MG63 (cell line): ENCODE results near the gene KHK. TPM values are rescaled to one million over a fixed set of nuclear protein-coding genes. Genes with fewer than 3 reads are reported as not detected.
A peak's percentile ranks its signal among the peaks of the same experiment; 100 is the strongest.

Experiments
- DNase-seq: peaks from one replicate; pipeline ENCODE4 v3.0.0-alpha.2; 2020
- H3K27me3 ChIP-seq: fragments of 250-450 bp; sonication (Bioruptor Pico); 2 replicates; pipeline ENCODE4 v1.5.1; 2020; ENCODE audit warnings: mild to moderate bottlenecking, moderate library complexity
- H3K36me3 ChIP-seq: fragments of 250-450 bp; sonication (Bioruptor Pico); 2 replicates; pipeline ENCODE4 v1.5.1; 2020; ENCODE audit warnings: mild to moderate bottlenecking, moderate library complexity
- H3K4me3 ChIP-seq: fragments of 250-450 bp; sonication (Bioruptor Pico); 2 replicates; pipeline ENCODE4 v1.5.1; 2020; ENCODE audit warnings: mild to moderate bottlenecking, moderate library complexity
- H3K9me3 ChIP-seq: fragments of 250-450 bp; sonication (Bioruptor Pico); 2 replicates; pipeline ENCODE4 v1.5.1; 2020; ENCODE audit warnings: mild to moderate bottlenecking, moderate library complexity
- total RNA-seq: library from RNA; depleted of rRNA; stranded (reverse); fragments of >200 nt; shearing (Covaris generic); gene quantifications from 2 replicates; pipeline ENCODE4 v1.2.3, GENCODE V29; 2014; ENCODE audit warnings: low replicate concordance

KHK gene
- total RNA-seq, 1 experiment from 2014 or later = 5.0 TPM

- no peak overlapping the region for H3K4me3 ChIP-seq
Measured at GRCh38 chr2:27128668-27129571, 42.3 kb downstream of the KHK start.

DNA sequence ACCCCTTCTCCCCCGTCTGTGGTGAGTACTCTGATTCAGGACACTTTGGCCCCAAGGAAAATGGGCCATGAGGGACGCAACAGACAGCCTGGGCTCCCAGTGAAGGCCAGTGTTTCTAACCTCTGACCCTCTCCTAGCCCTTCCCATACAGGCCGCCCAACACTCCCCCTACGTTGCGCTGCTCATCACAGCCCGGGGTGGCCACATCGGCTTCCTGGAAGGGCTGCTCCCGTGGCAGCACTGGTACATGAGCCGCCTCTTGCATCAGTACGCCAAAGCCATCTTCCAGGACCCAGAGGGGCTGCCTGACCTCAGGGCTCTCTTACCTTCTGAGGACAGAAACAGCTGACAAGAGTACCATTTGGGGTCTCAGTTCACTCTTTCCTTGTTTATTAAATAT lies 43.8 kb downstream of the KHK start:
- Histone ChIP-seq H3K9me3 (no peaks in the 10 kb centered on the region), H3K36me3 (peaks cover 29% of the 10 kb centered on the region)
- DNase-seq = no peak

More at GRCh38 chr2:27128668-27129571, 42.3 kb downstream of the KHK start:
- no peak for DNase-seq
- no peaks in the 10 kb centered on the region for H3K9me3 ChIP-seq
- H3K27me3 ChIP-seq = no peaks in the 10 kb centered on the region
- peaks cover 29% of the 10 kb centered on the region for H3K36me3 ChIP-seq

GRCh38 chr2:27131429-27131828 lies 44.9 kb downstream of the KHK start:
- DNase-seq = no peak
- H3K27me3 ChIP-seq = no peaks in the 10 kb centered on the region
- no peaks in the 10 kb centered on the region for H3K9me3 ChIP-seq
- peaks cover 29% of the 10 kb centered on the region for H3K36me3 ChIP-seq
- no peak overlapping the region for H3K4me3 ChIP-seq

More for the DNA sequence above, 43.8 kb downstream of the KHK start:
- H3K27me3 ChIP-seq = no peaks in the 10 kb centered on the region
- H3K4me3 ChIP-seq = no peak overlapping the region

DNA sequence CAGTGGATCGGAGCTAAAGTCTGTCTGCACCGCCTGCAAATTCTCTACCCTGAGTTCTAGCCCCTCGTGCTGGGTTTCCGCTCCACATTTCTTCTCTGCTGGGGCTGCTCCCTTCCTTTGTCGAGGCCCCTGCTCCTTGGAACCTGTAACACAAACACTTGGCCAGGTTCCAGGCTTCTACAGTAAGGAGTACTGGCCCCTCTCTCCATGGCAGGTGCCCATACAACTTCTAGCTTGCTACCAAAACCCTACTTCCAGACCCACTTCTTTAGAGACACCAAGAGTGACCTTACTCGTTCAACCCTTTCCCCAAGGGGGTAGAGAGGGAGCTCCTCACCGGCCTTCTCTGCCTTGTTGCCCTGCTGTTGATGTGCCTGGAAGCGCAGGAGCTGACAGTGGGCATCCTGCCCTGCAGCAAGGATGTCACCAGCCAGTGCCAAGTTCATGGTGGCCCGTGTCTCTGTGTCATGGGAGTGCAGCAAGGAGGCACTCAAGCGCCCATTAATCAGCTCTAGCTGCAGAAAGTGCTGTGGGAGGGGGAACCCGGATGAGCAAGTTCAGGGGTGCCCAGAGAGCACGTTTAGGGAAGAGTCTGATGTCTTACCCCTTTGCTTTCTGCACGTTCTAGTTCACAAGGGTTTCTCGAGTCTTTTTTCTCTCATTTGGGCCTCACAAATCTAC lies 46.8 kb downstream of the KHK start:
- Histone ChIP-seq H3K4me3 (peak overlapping the region; percentile 67), H3K27me3 (no peaks in the 10 kb centered on the region), H3K9me3 (no peaks in the 10 kb centered on the region), H3K36me3 (peaks cover 29% of the 10 kb centered on the region)
- DNase-seq = no peak

DNA sequence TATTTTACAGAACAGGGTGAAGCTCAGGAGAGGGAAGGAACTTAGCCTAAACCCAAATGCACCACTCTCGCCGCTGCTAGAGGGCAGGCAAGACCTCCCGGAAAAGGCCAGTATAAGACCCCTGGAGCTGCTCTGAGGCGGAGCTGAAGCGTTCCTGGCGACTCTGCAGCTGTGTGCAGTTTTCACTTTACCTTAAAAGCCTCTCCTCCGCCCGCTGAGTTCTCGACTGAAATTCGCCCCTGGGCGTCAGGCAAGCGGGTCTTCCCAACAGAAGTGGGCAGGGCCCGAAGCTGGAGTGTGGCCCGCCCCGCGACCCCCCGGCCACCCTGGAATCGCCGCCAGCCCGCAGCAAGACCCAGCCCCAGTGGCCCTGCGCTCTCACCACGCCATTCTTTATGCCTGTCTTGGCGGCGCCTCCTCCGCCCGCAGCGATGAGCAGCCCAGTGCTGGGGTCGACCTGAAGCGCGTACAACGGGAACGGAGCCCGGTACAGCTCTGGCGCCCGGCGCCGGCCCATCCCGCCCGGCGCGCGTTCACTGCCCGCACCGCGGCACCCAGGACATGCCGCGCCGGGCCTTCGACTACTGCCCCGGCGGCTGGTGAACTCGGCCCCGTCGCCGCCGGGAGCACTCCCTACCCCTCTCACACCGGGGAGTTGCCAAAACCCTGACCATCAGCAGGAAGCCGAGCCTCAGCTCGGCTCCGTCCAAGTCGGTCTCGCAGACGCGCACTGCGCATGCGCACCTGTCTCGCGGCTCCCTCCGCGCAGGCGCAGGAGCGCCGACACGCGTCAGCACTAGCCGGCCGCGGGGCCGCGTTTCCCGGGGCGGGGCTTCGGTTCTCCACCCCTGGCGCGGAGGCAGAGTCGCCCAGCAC lies 47.6 kb downstream of the KHK start, which contains the start of gene PREB:
Gene PREB (minus strand): TSS at position 732 of the 876 bp plus-strand sequence. CDS start 215 bp downstream, at position 517.
- Histone ChIP-seq H3K36me3 (peaks cover 29% of the 10 kb centered on the region), H3K27me3 (no peaks in the 10 kb centered on the region), H3K4me3 (peak within 1 kb of the TSS; percentile 67), H3K9me3 (no peaks in the 10 kb centered on the region)
- peak; percentile 95 for DNase-seq

- Histone ChIP-seq H3K4me3 (peak overlapping the region; percentile 67), H3K27me3 (no peaks in the 10 kb centered on the region), H3K36me3 (peaks cover 29% of the 10 kb centered on the region), H3K9me3 (no peaks in the 10 kb centered on the region)
- no peak for DNase-seq
Measured at GRCh38 chr2:27134781-27135477, 48.4 kb downstream of the KHK start.

GRCh38 chr2:27135478-27135955 lies 48.9 kb downstream of the KHK start:
- no peaks in the 10 kb centered on the region for H3K27me3 ChIP-seq
- DNase-seq = no peak
- H3K4me3 ChIP-seq = no peak overlapping the region
- H3K36me3 ChIP-seq = peaks cover 29% of the 10 kb centered on the region
- H3K9me3 ChIP-seq = no peaks in the 10 kb centered on the region

GRCh38 chr2:27136751-27137150 lies 50.2 kb downstream of the KHK start:
- Histone ChIP-seq H3K4me3 (no peak overlapping the region), H3K27me3 (no peaks in the 10 kb centered on the region), H3K9me3 (no peaks in the 10 kb centered on the region), H3K36me3 (peaks cover 17% of the 10 kb centered on the region)
- DNase-seq = no peak

- peaks cover 12% of the 10 kb centered on the region for H3K36me3 ChIP-seq
- no peaks in the 10 kb centered on the region for H3K9me3 ChIP-seq
- no peaks in the 10 kb centered on the region for H3K27me3 ChIP-seq
- no peak for DNase-seq
- no peak overlapping the region for H3K4me3 ChIP-seq
Measured at GRCh38 chr2:27137322-27137935, 50.9 kb downstream of the KHK start.

DNA sequence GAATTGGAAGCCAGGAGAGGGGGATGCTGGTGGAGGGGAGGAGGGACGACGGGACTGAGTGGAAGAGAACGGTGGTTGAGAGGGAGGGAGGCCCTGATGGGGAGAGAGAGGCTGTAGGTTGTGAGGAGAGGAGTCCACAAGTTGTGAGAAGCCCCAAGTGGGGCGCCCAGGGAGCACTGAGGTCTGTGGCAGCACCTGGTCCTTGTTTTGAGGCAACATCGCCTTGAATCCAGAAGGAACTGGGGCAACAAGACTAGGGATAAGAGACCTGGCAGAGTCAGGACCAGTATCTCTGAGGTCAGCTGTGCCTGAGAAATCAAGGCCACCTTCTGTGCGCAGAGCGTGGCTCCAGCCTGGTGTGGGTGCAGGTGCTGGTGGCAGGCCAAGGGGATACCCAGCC lies 51.5 kb downstream of the KHK start:
- peaks cover 1% of the 10 kb centered on the region; the same call in 1 of the 2 replicates for H3K9me3 ChIP-seq
- H3K27me3 ChIP-seq = no peaks in the 10 kb centered on the region
- H3K36me3 ChIP-seq = peaks cover 5% of the 10 kb centered on the region
- H3K4me3 ChIP-seq = no peak overlapping the region
- no peak for DNase-seq

DNA sequence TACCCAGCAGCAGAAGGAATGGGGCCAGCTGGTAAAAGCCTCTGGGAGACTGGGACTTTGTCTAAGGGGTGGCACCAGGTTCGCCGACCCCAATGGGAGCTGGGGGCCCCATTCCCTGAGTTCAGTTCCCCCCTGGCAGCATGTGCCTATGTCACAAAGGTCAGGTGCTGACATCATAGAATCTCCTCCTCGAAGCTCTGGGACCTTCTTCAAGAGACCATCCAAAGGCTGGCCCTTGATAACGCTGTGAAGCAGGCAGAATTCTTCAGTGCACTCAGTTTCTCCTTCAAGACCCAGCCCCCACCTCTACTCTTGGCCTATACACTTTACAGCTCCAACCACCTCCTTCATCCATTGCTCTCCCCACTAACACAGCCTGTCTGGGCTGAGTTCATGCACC lies 52.7 kb downstream of the KHK start, which contains the start of gene PRR30:
Gene PRR30 (minus strand): TSS at position 101 of the 400 bp plus-strand sequence. CDS start 1,081 bp downstream, outside the sequence.
- DNase-seq = no peak

GRCh38 chr2:27143285-27143684 lies 56.7 kb downstream of the KHK start:
- H3K27me3 ChIP-seq = no peaks in the 10 kb centered on the region
- H3K9me3 ChIP-seq = peaks cover 1% of the 10 kb centered on the region
- no peaks in the 10 kb centered on the region for H3K36me3 ChIP-seq
- H3K4me3 ChIP-seq = no peak overlapping the region
- DNase-seq = no peak

More for the DNA sequence above, 52.7 kb downstream of the KHK start, which contains the start of gene PRR30:
- Histone ChIP-seq H3K27me3 (no peaks in the 10 kb centered on the region), H3K36me3 (no peaks in the 10 kb centered on the region), H3K4me3 (no peak within 1 kb of the TSS), H3K9me3 (peaks cover 1% of the 10 kb centered on the region)

- DNase-seq = no peak
Measured at GRCh38 chr2:27145682-27146081, 59.1 kb downstream of the KHK start.

GRCh38 chr2:27147935-27148334 lies 61.4 kb downstream of the KHK start:
- DNase-seq = no peak
- Histone ChIP-seq H3K27me3 (no peaks in the 10 kb centered on the region), H3K36me3 (no peaks in the 10 kb centered on the region), H3K9me3 (no peaks in the 10 kb centered on the region; the same call in none of the 2 replicates), H3K4me3 (no peak overlapping the region)

More at GRCh38 chr2:27145682-27146081, 59.1 kb downstream of the KHK start:
- Histone ChIP-seq H3K4me3 (no peak overlapping the region), H3K36me3 (no peaks in the 10 kb centered on the region), H3K27me3 (no peaks in the 10 kb centered on the region), H3K9me3 (peaks cover 1% of the 10 kb centered on the region)

- DNase-seq = no peak
- Histone ChIP-seq H3K4me3 (no peak within 1 kb of the TSS), H3K9me3 (no peaks in the 10 kb centered on the region), H3K27me3 (no peaks in the 10 kb centered on the region), H3K36me3 (no peaks in the 10 kb centered on the region)
Measured at GRCh38 chr2:27148801-27149439, 62.3 kb downstream of the KHK start, which contains the start of gene TCF23. Gene TCF23, plus strand, starts transcription at chr2:27149004. Its CDS starts 130 bp downstream, at chr2:27149134.
